H1 (cell line): ENCODE data around the gene RNF214. TPM values are rescaled to one million over a fixed set of nuclear protein-coding genes. Genes with fewer than 3 reads are reported as not detected.
"Not testable (repeated sequence)": the region's sequence is repeated elsewhere in the genome, so short reads cannot be mapped to it uniquely, and the experiment has no call there.

Experiments
- CTCF ChIA-PET: fragments of 300-600 bp; sonication (Branson Sonifier 250); formaldehyde crosslinking; loops from one replicate; lab custom pipeline; 2021; ENCODE audit not compliant: partially characterized antibody; lab: Charles Lee
- POLR2A ChIA-PET: fragments of 300-600 bp; sonication (Branson Sonifier 250); formaldehyde crosslinking; loops from one replicate; lab custom pipeline; 2021; ENCODE audit warnings: inconsistent platforms; ENCODE audit not compliant: partially characterized antibody; lab: Charles Lee
- DNase-seq, 2 experiments: peaks; one replicate each; pipeline versions ENCODE4 v3.0.0 to v3.0.0-alpha.2; 2010 to 2022; ENCODE audit warnings: low spot score in 2 of 2, low read depth in 1 of 2, mixed read lengths in 1 of 2
- FAIRE-seq: peaks from 2 replicates; lab custom pipeline; 2011; peaks lifted over from hg19 to GRCh38; lab: Jason Lieb, UNC
- H2AFZ ChIP-seq: 2 replicates; pipeline ENCODE4 v1.8.1; 2012; ENCODE audit warnings: low read length, inconsistent platforms
- H2AK5ac ChIP-seq: 2 replicates; pipeline ENCODE4 v1.6.1; 2013; ENCODE audit warnings: low read depth, low read length
- H2BK120ac ChIP-seq: replicated peaks from 2 replicates; pipeline ENCODE3; 2013; ENCODE audit warnings: low read depth, low read length, inconsistent platforms
- H2BK12ac ChIP-seq: 2 replicates; pipeline ENCODE4 v1.6.1; 2013; ENCODE audit warnings: low read depth, low read length
- H2BK15ac ChIP-seq: 2 replicates; pipeline ENCODE4 v1.6.1; 2013; ENCODE audit warnings: low read length
- H2BK20ac ChIP-seq: 2 replicates; pipeline ENCODE4 v1.6.1; 2013; ENCODE audit warnings: low read length
- H2BK5ac ChIP-seq: 2 replicates; pipeline ENCODE4 v1.6.1; 2013; ENCODE audit warnings: low read depth, low read length
- H3K14ac ChIP-seq: 2 replicates; pipeline ENCODE4 v1.6.1; 2013; ENCODE audit warnings: inconsistent platforms; ENCODE audit not compliant: insufficient read length
- H3K18ac ChIP-seq: 2 replicates; pipeline ENCODE4 v1.6.1; 2013; ENCODE audit warnings: low read length; ENCODE audit errors: extremely low read depth
- H3K23ac ChIP-seq: 2 replicates; pipeline ENCODE4 v1.6.1; 2013; ENCODE audit warnings: inconsistent platforms; ENCODE audit not compliant: insufficient read length
- H3K23me2 ChIP-seq: 2 replicates; pipeline ENCODE4 v1.6.1; 2013; ENCODE audit warnings: low read depth, low read length
- H3K27ac ChIP-seq: 2 replicates; pipeline ENCODE4 v1.6.1; 2011; ENCODE audit warnings: low read depth, low read length, inconsistent platforms
- H3K27me3 ChIP-seq, 4 experiments: replicated peaks in 1 of 4; 1 replicate in 1 of 4; 2 replicates in 3 of 4; pipeline versions ENCODE4 v1.6.1 to v1.8.1; 2011 to 2013; ENCODE audit warnings: low read length in 3 of 4, mild to moderate bottlenecking in 3 of 4, inconsistent platforms in 2 of 4, mixed read lengths in 2 of 4, moderate library complexity in 1 of 4; ENCODE audit not compliant: control insufficient read depth in 3 of 4, insufficient read depth in 3 of 4; ENCODE audit errors: extremely low read depth in 1 of 4
- H3K36me3 ChIP-seq, 4 experiments: 2 replicates each; pipeline versions ENCODE4 v1.6.1 to v1.8.1; 2011 to 2013; ENCODE audit warnings: mild to moderate bottlenecking in 4 of 4, low read length in 3 of 4, moderate library complexity in 2 of 4, control low read depth in 1 of 4, inconsistent platforms in 1 of 4; ENCODE audit not compliant: insufficient read depth in 4 of 4, control insufficient read depth in 2 of 4
- H3K4ac ChIP-seq: replicated peaks from 2 replicates; pipeline ENCODE3; 2013; ENCODE audit warnings: low read length, low read depth, mixed read lengths, inconsistent platforms; ENCODE audit not compliant: insufficient read length
- H3K4me1 ChIP-seq, 4 experiments: replicated peaks in 1 of 4; 1 replicate in 1 of 4; 2 replicates in 3 of 4; pipeline versions ENCODE4 v1.6.1 to v1.8.1; 2011 to 2013; ENCODE audit warnings: low read length in 3 of 4, inconsistent platforms in 2 of 4, mixed read lengths in 1 of 4; ENCODE audit not compliant: insufficient read depth in 4 of 4, control insufficient read depth in 3 of 4
- H3K4me2 ChIP-seq, 2 experiments: 2 replicates each; pipeline versions ENCODE4 v1.6.1 to v1.8.1; 2011 to 2013; ENCODE audit warnings: low read depth in 2 of 2, low read length in 2 of 2, control low read depth in 1 of 2, inconsistent platforms in 1 of 2, mild to moderate bottlenecking in 1 of 2; ENCODE audit not compliant: insufficient read depth in 1 of 2
- H3K4me3 ChIP-seq, 4 experiments: fragments of 200-600, 300-600 bp in 1 of 4; sonication (generic), shearing (Covaris generic), sonication (Bioruptor Twin) in 1 of 4; 2 replicates each; pipeline versions ENCODE4 v1.5.1 to v1.8.1; 2011 to 2016; ENCODE audit warnings: low read length in 4 of 4, low read depth in 3 of 4, control low read depth in 2 of 4, inconsistent platforms in 2 of 4, mild to moderate bottlenecking in 2 of 4, mixed read lengths in 1 of 4, moderate library complexity in 1 of 4; ENCODE audit not compliant: insufficient read depth in 2 of 4; ENCODE audit errors: extremely low read depth in 1 of 4
- H3K56ac ChIP-seq: replicated peaks from 2 replicates; pipeline ENCODE3; 2013; ENCODE audit warnings: low read depth, mild to moderate bottlenecking, mixed read lengths, low read length, inconsistent platforms; ENCODE audit not compliant: insufficient read length
- H3K79me1 ChIP-seq: 2 replicates; pipeline ENCODE4 v1.6.1; 2013; ENCODE audit warnings: low read depth, low read length, control low read depth
- H3K79me2 ChIP-seq, 2 experiments: 2 replicates each; pipeline versions ENCODE4 v1.6.1 to v1.8.1; 2012 to 2013; ENCODE audit warnings: low read length in 2 of 2, mild to moderate bottlenecking in 2 of 2, inconsistent platforms in 1 of 2; ENCODE audit not compliant: insufficient read depth in 2 of 2, control insufficient read depth in 1 of 2
- H3K9ac ChIP-seq, 4 experiments: replicated peaks in 1 of 4; 1 replicate in 1 of 4; 2 replicates in 3 of 4; pipeline versions ENCODE4 v1.6.1 to v1.8.1; 2011 to 2013; ENCODE audit warnings: low read depth in 3 of 4, low read length in 3 of 4, control low read depth in 2 of 4, mild to moderate bottlenecking in 2 of 4, moderate library complexity in 2 of 4, inconsistent platforms in 1 of 4; ENCODE audit errors: extremely low read depth in 1 of 4
- H3K9me3 ChIP-seq, 2 experiments: 2 replicates each; pipeline versions ENCODE4 v1.6.1 to v1.8.1; 2012 to 2013; ENCODE audit warnings: mild to moderate bottlenecking in 2 of 2, moderate library complexity in 2 of 2, control low read depth in 1 of 2, inconsistent platforms in 1 of 2, low read depth in 1 of 2, low read length in 1 of 2, mixed read lengths in 1 of 2; ENCODE audit not compliant: insufficient read depth in 2 of 2
- H4K20me1 ChIP-seq, 2 experiments: replicated peaks in 1 of 2; 2 replicates each; pipeline versions ENCODE3 to v1.8.1; 2011 to 2013; ENCODE audit warnings: inconsistent platforms in 2 of 2, low read length in 2 of 2, mild to moderate bottlenecking in 1 of 2; ENCODE audit not compliant: insufficient read depth in 2 of 2, control insufficient read depth in 1 of 2
- H4K5ac ChIP-seq: 2 replicates; pipeline ENCODE4 v1.6.1; 2013; ENCODE audit warnings: low read length, low read depth, mixed read lengths, inconsistent platforms; ENCODE audit not compliant: insufficient read length
- H4K8ac ChIP-seq: 2 replicates; pipeline ENCODE4 v1.8.0; 2013; ENCODE audit warnings: mild to moderate bottlenecking, moderate library complexity, low read length, inconsistent platforms; ENCODE audit not compliant: insufficient read depth; ENCODE audit errors: extremely low read depth
- H4K91ac ChIP-seq: replicated peaks from 2 replicates; pipeline ENCODE3; 2013; ENCODE audit warnings: low read length, mixed read lengths, inconsistent platforms; ENCODE audit not compliant: insufficient read length
- ATF3 ChIP-seq: IDR thresholded peaks from 2 replicates; pipeline ENCODE4 v1.6.1; 2011; ENCODE audit warnings: low read depth, mild to moderate bottlenecking, low read length; ENCODE audit not compliant: insufficient read depth
- RAD21 ChIP-seq, 2 experiments: IDR thresholded peaks in 1 of 2; conservative IDR thresholded peaks in 1 of 2; 2 replicates each; pipeline ENCODE4 v1.6.1; 2011; ENCODE audit warnings: low read depth in 2 of 2, low read length in 2 of 2, improper control_type of control experiment in 1 of 2, inconsistent platforms in 1 of 2, mild to moderate bottlenecking in 1 of 2, moderate library complexity in 1 of 2
- RFX5 ChIP-seq: IDR thresholded peaks from 2 replicates; pipeline ENCODE4 v1.6.1; 2011; ENCODE audit warnings: low read depth, low read length, improper control_type of control experiment, borderline replicate concordance
- RXRA ChIP-seq: IDR thresholded peaks from 2 replicates; pipeline ENCODE4 v1.6.1; 2011; ENCODE audit warnings: low read depth, mild to moderate bottlenecking, low read length, moderate library complexity; ENCODE audit not compliant: insufficient read depth
- SIX5 ChIP-seq: IDR thresholded peaks from 2 replicates; pipeline ENCODE4 v1.6.1; 2011; ENCODE audit warnings: mild to moderate bottlenecking, low read depth, low read length
- WGBS, 2 experiments: shearing (Covaris generic) in 1 of 2; methylation state at CpG; one replicate each; pipeline versions ENCODE4 v1.1.6 to v1.1.7; 2013 to 2015; ENCODE audit warnings: low lambda C conversion rate in 2 of 2, mixed read lengths in 2 of 2, inconsistent platforms in 1 of 2, low coverage in 1 of 2, missing lambda C conversion rate in 1 of 2; ENCODE audit not compliant: insufficient replicate concordance in 2 of 2, insufficient coverage in 1 of 2, insufficient read length in 1 of 2; ENCODE audit errors: extremely low coverage in 1 of 2, missing lambda C conversion rate in 1 of 2; 5-methylcytosine and 5-hydroxymethylcytosine counted together
- polyA plus RNA-seq, 7 experiments: library from polyadenylated mRNA; depleted of rRNA in 3 of 7; stranded (reverse) in 5 of 7; unstranded in 2 of 7; fragments of >200 nt in 5 of 7; fragments of 200-250 nt in 2 of 7; gene quantifications; 1 replicate in 5 of 7; 2 replicates in 1 of 7; 4 replicates in 1 of 7; pipeline versions ENCODE4 v1.2.1 to v1.2.3, GENCODE V29; 2011 to 2013; ENCODE audit warnings: missing spikeins in 2 of 7, mixed read lengths in 2 of 7
- total RNA-seq: library from RNA; stranded (reverse); fragmentation: NEBNext Ultra II Directional; extraction: Animal tissue kit (Norgen Biotek cat#: 25700); gene quantifications from 2 replicates; pipeline ENCODE4 v1.2.1, GENCODE V29; 2021

Gene RNF214
- total and polyA plus RNA-seq, 2 of the 8 experiments (the other 6 are each of a cell fraction or from before 2014, with no cell fraction given) = 34.9 to 35.6 TPM

- TF ChIP-seq ATF3 (no peak), RXRA (no peak), RAD21 (IDR thresholded peaks at IDR 0.05 in 1 of 2, conservative IDR thresholded peaks at IDR 0.05 in 1 of 2; ENCODE audit: low read depth in 2 of 2, low read length in 2 of 2) (no peak), RFX5 (no peak), SIX5 (no peak)
- TF ChIP-seq, all 59 proteins: peak for 0
These were observed 26.9 kb downstream of the RNF214 start (continued) for GRCh38 chr11:117259417-117259816.

GRCh38 chr11:117264624-117265323 lies 32.3 kb downstream of the RNF214 start:
- H3K4me2 ChIP-seq, H2BK15ac ChIP-seq, H3K23ac ChIP-seq, H4K91ac ChIP-seq, H3K14ac ChIP-seq, POLR2A ChIA-PET, H3K36me3 ChIP-seq, H2BK120ac ChIP-seq, H4K20me1 ChIP-seq, H3K9me3 ChIP-seq, H2BK12ac ChIP-seq, H3K18ac ChIP-seq, H3K27ac ChIP-seq, H3K4ac ChIP-seq, FAIRE-seq, H3K4me3 ChIP-seq, H3K23me2 ChIP-seq, H3K27me3 ChIP-seq, H3K79me1 ChIP-seq, H4K8ac ChIP-seq, H3K79me2 ChIP-seq, DNase-seq, H2AFZ ChIP-seq, H4K5ac ChIP-seq, H2BK5ac ChIP-seq, H2AK5ac ChIP-seq, H3K9ac ChIP-seq, H2BK20ac ChIP-seq, H3K4me1 ChIP-seq, H3K56ac ChIP-seq: not testable (repeated sequence)
- CTCF ChIA-PET = interaction anchor here (0.6 to 0.9 kb wide), 2 partner anchors 161 to 640 kb away, joined by 3 to 4 read pairs; no protein-coding TSS in a partner anchor
- WGBS, 2 experiments = 91% methylated on average over 7 of the region's 7 CpGs; no CpG with 5 or more reads in 1 of the 2 experiments
